HG03439 (cell line): ENCODE measurements around the gene IGSF23.
"Not testable (repeated sequence)": the region's sequence is repeated elsewhere in the genome, so short reads cannot be mapped to it uniquely, and the experiment has no call there.

Experiments
- ATAC-seq: cut with Tn5 transposase; IDR thresholded peaks from one replicate; pipeline ENCODE4 v1.9.1; 2021; ENCODE audit warnings: mild to moderate bottlenecking, moderate library complexity; ENCODE audit not compliant: unreplicated experiment

The IGSF23 gene

GRCh38 chr19:44610497-44610896, 2.9 kb upstream of the IGSF23 start:
- not testable (repeated sequence) for ATAC-seq

DNA sequence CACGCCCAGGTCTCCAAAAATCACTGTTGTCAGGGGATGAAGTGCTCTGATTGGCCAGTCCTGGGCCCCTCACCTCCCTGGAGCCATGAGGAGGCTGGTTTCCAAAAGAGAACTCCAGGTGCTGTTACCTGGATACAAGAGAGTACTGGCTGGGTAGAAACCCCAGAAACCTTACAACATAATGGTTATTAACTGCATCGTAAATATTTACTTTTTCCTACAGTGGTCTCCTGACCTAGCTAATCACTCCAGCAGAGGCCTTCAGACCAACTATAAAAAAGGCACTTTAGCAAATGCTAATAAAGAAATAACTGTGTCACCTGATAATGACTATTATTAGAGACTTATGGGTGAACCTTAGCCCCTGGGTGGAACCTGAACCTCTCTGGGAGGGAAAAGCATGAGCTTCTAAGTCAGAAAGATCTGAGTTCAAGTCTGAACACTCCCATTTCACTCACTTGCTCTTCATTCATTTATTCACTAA, 1.5 kb upstream of the IGSF23 start:
- no peak for ATAC-seq

GRCh38 chr19:44614313-44614712, 950 bp downstream of the IGSF23 start:
- ATAC-seq: no peak

GRCh38 chr19:44615863-44616247, 2.5 kb downstream of the IGSF23 start:
- ATAC-seq: no peak

- ATAC-seq: no peak
Observed at GRCh38 chr19:44617110-44617880, 3.9 kb downstream of the IGSF23 start.

- ATAC-seq: no peak
Observed at GRCh38 chr19:44618640-44619357, 5.4 kb downstream of the IGSF23 start.

- no peak for ATAC-seq
Observed at GRCh38 chr19:44620667-44621066, 7.3 kb downstream of the IGSF23 start.

DNA sequence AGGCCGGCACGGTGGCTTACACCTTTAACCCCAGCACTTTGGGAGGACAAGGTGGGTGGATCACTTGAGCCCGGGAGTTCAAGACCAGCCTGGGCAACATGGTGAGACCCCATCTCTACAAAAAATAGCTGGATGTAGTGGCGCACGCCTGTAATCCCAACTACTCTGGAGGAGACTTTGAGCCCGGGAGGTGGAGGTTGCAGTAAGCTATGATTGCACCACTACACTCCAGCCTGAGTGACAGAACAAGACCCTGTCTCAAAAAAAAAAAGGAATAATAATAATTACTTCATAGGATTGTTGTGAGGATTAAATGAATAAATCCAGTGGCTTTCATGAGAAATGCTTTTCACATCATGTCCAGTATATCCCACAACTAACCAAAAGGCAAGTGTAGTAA, 8.0 kb downstream of the IGSF23 start:
- no peak for ATAC-seq

DNA sequence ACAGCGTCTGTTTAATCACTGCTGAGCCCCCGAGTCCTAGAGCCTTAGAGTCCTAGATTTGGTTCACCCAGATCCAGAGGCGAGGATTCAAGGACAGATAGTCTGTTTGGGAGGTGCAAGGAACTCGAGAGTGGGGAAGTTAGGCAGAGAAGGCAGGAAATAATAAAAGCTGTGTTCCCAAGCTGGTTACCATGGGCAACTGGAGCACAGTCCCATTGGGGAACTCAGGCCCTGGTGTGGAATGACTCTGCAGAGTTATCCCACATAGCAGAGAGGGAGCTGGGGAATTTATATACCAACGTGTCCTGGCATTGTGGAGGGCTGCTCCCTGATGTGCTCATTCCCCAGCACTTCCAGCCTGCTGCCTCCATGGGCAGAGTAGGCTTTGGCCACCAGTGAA, 9.7 kb downstream of the IGSF23 start:
- no peak for ATAC-seq

DNA sequence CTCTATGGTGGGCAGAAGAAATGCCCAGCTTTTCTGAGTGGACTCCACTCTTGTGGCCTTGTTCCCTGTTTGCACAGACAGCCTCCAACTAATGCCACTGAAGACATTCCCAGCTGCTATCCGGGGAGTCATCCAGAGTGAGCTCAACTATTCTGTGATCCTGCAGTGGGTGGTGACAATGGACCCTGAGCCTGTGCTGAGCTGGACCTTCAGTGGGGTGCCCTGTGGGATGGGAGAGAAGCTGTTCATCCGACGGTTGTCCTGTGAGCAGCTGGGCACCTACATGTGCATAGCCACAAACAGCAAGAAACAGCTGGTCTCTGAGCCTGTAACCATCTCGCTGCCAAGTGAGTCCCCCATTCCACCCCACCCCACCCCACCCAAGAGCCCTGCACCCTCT, 10.3 kb downstream of the IGSF23 start:
- ATAC-seq: no peak

DNA sequence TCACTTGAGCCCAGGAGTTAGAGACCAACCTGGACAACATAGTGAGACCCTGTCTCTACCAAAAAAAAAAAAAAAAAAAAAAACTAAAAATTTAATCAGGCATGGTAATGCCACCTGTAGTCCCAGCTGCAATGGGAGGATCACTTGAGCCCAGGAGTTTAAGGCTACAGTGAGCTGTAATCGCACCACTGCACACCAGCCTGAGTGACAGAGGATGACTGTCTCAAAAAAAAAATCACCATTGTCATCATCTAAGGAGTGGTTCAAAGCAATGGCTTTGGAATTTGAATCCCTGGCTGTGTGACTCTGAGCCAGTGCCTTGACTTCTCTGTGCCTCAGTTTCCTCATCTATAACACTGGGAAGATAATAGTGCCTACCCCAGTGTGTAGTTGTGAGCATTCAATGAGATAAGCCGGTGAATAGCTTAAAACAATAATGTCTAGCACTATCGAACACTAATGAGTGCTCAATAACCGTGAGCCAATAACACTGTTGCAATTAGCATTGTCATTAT, 11.5 kb downstream of the IGSF23 start:
- ATAC-seq: no peak

- ATAC-seq: not testable (repeated sequence)
Observed at GRCh38 chr19:44625637-44626036, 12.3 kb downstream of the IGSF23 start.

- ATAC-seq: no peak
Observed at GRCh38 chr19:44626048-44626624, 12.8 kb downstream of the IGSF23 start.

- no peak for ATAC-seq
Observed at GRCh38 chr19:44627631-44628030, 14.3 kb downstream of the IGSF23 start.

DNA sequence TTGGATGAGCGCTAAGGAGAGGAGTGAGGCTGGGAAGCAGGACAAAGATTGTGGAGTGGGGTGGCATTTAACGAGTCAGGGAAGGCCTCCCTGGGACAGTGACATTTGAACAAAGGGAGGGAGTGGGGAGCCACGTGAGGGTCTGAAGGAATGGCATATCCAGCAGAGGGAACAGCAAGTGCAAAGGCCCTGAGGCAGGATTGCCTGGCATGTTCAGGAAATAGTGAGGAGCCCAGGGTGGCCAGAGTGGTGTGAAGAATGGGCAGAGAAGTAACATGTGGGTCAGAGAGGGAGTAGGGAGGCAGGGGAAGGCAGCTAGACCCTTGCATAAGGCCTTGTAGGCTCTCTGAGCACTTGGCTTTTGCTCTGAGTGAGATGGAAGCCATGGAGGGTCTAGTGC, 15.4 kb downstream of the IGSF23 start:
- no peak for ATAC-seq

- ATAC-seq: not testable (repeated sequence)
Observed at GRCh38 chr19:44631611-44632010, 18.2 kb downstream of the IGSF23 start.

GRCh38 chr19:44634058-44634457, 20.7 kb downstream of the IGSF23 start:
- ATAC-seq: not testable (repeated sequence)

DNA sequence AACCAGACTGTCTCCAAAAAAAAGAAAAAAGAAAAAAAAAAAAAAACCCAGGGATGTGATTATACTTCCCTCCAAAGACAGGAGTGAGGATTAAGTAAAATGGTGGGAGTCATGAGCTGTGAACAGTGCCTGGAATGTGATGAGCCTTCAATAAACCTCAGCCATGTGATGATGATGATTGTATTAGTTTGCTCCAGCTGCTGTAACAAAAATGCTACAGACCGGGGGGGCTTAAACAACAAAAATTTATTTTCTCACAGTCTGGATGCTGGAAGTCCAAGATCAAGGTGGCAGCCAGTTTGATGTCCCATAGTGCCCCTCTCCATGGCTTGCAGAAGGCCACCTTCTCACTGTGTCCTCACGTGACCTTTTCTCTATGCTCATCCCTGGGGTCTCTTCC, 21.4 kb downstream of the IGSF23 start:
- ATAC-seq: no peak

GRCh38 chr19:44635581-44636438, 22.4 kb downstream of the IGSF23 start:
- no peak for ATAC-seq

DNA sequence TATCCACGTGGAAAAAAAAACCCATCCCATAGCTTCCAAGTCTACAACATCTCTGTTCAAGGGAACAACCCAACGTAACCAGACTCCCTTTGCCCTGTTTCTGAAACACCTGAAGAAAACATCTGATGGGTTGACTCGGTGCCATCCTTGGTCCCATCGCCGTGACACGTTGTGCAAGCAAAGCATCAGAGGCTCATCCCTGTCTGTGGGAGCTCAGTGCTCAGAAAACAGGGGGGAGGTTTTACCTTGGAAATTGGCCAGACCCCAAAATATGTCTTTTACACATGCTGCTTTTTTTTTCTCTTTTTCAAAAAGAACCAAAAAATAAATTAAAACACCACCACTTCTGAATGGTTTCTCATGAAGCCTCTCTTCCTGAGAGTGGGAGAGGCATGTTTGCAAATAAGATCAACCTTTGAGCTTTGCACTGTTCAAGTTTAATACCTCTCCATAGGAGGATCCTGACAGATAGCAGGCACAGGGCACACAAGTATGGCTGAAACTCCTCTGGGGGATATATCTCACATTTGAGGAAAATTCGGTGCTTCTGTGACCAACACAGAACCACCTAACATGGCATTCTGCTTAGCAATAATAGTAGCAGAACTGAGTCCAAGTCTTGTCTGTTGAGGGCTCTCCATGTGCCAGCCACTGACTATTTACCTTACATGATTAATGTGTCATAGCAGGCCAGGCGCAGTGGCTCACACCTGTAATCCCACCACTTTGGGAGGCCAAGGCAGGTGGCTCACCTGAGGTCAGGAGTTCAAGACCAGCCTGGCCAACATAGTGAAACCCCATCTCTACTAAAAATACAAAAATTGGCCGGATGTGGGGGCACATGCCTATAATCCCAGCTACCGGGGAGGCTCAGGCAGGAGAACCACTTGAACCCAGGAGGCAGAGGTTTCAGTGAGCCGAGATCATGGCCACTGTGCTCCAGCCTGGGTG, 23.4 kb downstream of the IGSF23 start:
- no peak for ATAC-seq
